ENCODE results near the gene NFU1. TPM values are rescaled to one million over a fixed set of nuclear protein-coding genes. Genes with fewer than 3 reads are reported as not detected.

Gene NFU1
- total and polyA plus RNA-seq, 9 of the 15 experiments (the other 6 are each of a cell fraction or from before 2014, with no cell fraction given): 33.3 to 61.8 (median 53.7) TPM

GRCh38 chr2:69416147-69416546 is 21.1 kb downstream of the NFU1 start:
- Histone ChIP-seq H3K9ac (ENCODE audit: insufficient read depth in 1 of 2, low read depth in 2 of 2, low read length in 2 of 2) (no peak overlapping the region), H3K79me2 (ENCODE audit: control insufficient read depth, insufficient read depth, low read length) (no peaks in the 10 kb centered on the region), H3K4me3 (no peak overlapping the region), H3K9me3 (replicated peaks; ENCODE audit: control insufficient read depth, insufficient read depth, low read depth, low read length) (no peaks in the 10 kb centered on the region), H3K36me3 (ENCODE audit: control insufficient read depth, insufficient read depth, low read length) (peaks cover 25% of the 10 kb centered on the region; the same call in 2 of the 3 replicates), H4K20me1 (replicated peaks; ENCODE audit: control insufficient read depth, insufficient read depth, low read length) (no peaks in the 10 kb centered on the region), H3K9me1 (ENCODE audit: control insufficient read depth, insufficient read depth, low read length) (no peaks in the 10 kb centered on the region), H3K27ac (ENCODE audit: extremely low read depth, low read depth, low read length) (no peak overlapping the region), H3K4me2 (ENCODE audit: insufficient read depth, low read length) (no peak overlapping the region), H3K4me1 (replicated peaks in 1 of 2; ENCODE audit: control insufficient read depth in 2 of 2, insufficient read depth in 2 of 2, low read length in 2 of 2) (no peaks in the 10 kb centered on the region), H2AFZ (ENCODE audit: low read depth, low read length) (no peak overlapping the region), H3K27me3 (ENCODE audit: control insufficient read depth in 2 of 2, insufficient read depth in 2 of 2, low read length in 2 of 2) (no peaks in the 10 kb centered on the region)
- TF ChIP-seq ZNF24 (IDR thresholded peaks at IDR 0.05): no peak
- intact Hi-C loops (cut with micrococcal nuclease): no loop called here
- FAIRE-seq (no peak), DNase-seq (ENCODE audit: extremely low read depth in 1 of 4, low spot score in 3 of 4) (no peak), ATAC-seq (no peak)
- BruUV-seq (replicated peaks): no TSS peak
- ChIA-PET POLR2A (no interaction called here), CTCF (ENCODE audit: low intra/inter-chr PET ratio) (no interaction called here)
- in situ Hi-C loops (cut with MboI): no loop called here
- 3% methylated on average over 1 of the region's 1 CpG for WGBS (ENCODE audit: insufficient coverage, low coverage, missing lambda C conversion rate)

GRCh38 chr2:69411120-69411519 is 26.1 kb downstream of the NFU1 start:
- H3K9ac ChIP-seq (ENCODE audit: insufficient read depth in 1 of 2, low read depth in 2 of 2, low read length in 2 of 2): no peak overlapping the region
- H3K9me1 ChIP-seq (ENCODE audit: control insufficient read depth, insufficient read depth, low read length): no peaks in the 10 kb centered on the region
- H3K4me2 ChIP-seq (ENCODE audit: insufficient read depth, low read length): no peak overlapping the region
- H3K27ac ChIP-seq (ENCODE audit: extremely low read depth, low read depth, low read length): no peak overlapping the region
- no TSS peak for BruUV-seq (replicated peaks)
- DNase-seq (ENCODE audit: extremely low read depth in 1 of 4, low spot score in 3 of 4) (no peak), ATAC-seq (no peak), FAIRE-seq (no peak)
- H3K4me3 ChIP-seq: no peak overlapping the region
- H4K20me1 ChIP-seq (replicated peaks; ENCODE audit: control insufficient read depth, insufficient read depth, low read length): no peaks in the 10 kb centered on the region
- no peak overlapping the region for H2AFZ ChIP-seq (ENCODE audit: low read depth, low read length)
- POLR2A ChIA-PET: interaction anchor here (1.0 kb wide), 1 partner anchor 20 kb away, joined by 3 read pairs; no protein-coding TSS in a partner anchor
- H3K4me1 ChIP-seq (replicated peaks in 1 of 2; ENCODE audit: control insufficient read depth in 2 of 2, insufficient read depth in 2 of 2, low read length in 2 of 2): peaks cover 0 to 5% of the 10 kb centered on the region in 2 experiments; a peak in 2 of 5 replicates
- intact Hi-C loops (cut with micrococcal nuclease) (no loop called here), in situ Hi-C loops (cut with MboI) (no loop called here)
- CTCF ChIA-PET (ENCODE audit: low intra/inter-chr PET ratio): no interaction called here
- H3K36me3 ChIP-seq (ENCODE audit: control insufficient read depth, insufficient read depth, low read length): peaks cover 12% of the 10 kb centered on the region; the same call in 2 of the 3 replicates
- no peaks in the 10 kb centered on the region for H3K79me2 ChIP-seq (ENCODE audit: control insufficient read depth, insufficient read depth, low read length)
- no peaks in the 10 kb centered on the region for H3K27me3 ChIP-seq (ENCODE audit: control insufficient read depth in 2 of 2, insufficient read depth in 2 of 2, low read length in 2 of 2)
- H3K9me3 ChIP-seq (replicated peaks; ENCODE audit: control insufficient read depth, insufficient read depth, low read depth, low read length): no peaks in the 10 kb centered on the region
- TF ChIP-seq TFE3 (CRISPR knock-in tag; IDR thresholded peaks at IDR 0.05) (no peak), RBM25 (IDR thresholded peaks at IDR 0.05; ENCODE audit: low read depth, low read length, severe bottlenecking) (no peak), HIVEP1 (CRISPR knock-in tag; IDR thresholded peaks at IDR 0.05) (no peak), C11orf30 (IDR thresholded peaks at IDR 0.05; ENCODE audit: low read depth) (peak; percentile 58; the same call in 1 of the 2 replicates), ZNF316 (IDR thresholded peaks at IDR 0.05) (peak; percentile 69), ATF7 (IDR thresholded peaks at IDR 0.05) (no peak), YBX1 (IDR thresholded peaks at IDR 0.05) (no peak), VEZF1 (CRISPR knock-in tag; IDR thresholded peaks at IDR 0.05) (no peak), RNF219 (CRISPR knock-in tag; IDR thresholded peaks at IDR 0.05) (no peak), HNRNPUL1 (IDR thresholded peaks at IDR 0.05; ENCODE audit: low read length) (no peak), GTF2E2 (tag; IDR thresholded peaks at IDR 0.05) (no peak), NFIC (IDR thresholded peaks at IDR 0.05) (no peak)

Measured in K562 (cell line).